ENCODE data around the gene POU2F2.

- TF ChIP-seq CTCF (IDR thresholded peaks at IDR 0.05 in 8 of 11, conservative IDR thresholded peaks at IDR 0.05 in 3 of 11) (no peak), POLR2AphosphoS5 (IDR thresholded peaks at IDR 0.05) (no peak)
These were observed 7.8 kb downstream of the POU2F2 start for GRCh38 chr19:42124386-42124901.
